NAMALWA (cell line): Measurements from ENCODE around the gene CDK2AP2.
"Not testable (repeated sequence)": the region's sequence is repeated elsewhere in the genome, so short reads cannot be mapped to it uniquely, and the experiment has no call there.

Source experiments
- DNase-seq: peaks from one replicate; pipeline ENCODE4 v3.0.0-alpha.2; 2015; ENCODE audit warnings: low spot score

The CDK2AP2 gene

DNA sequence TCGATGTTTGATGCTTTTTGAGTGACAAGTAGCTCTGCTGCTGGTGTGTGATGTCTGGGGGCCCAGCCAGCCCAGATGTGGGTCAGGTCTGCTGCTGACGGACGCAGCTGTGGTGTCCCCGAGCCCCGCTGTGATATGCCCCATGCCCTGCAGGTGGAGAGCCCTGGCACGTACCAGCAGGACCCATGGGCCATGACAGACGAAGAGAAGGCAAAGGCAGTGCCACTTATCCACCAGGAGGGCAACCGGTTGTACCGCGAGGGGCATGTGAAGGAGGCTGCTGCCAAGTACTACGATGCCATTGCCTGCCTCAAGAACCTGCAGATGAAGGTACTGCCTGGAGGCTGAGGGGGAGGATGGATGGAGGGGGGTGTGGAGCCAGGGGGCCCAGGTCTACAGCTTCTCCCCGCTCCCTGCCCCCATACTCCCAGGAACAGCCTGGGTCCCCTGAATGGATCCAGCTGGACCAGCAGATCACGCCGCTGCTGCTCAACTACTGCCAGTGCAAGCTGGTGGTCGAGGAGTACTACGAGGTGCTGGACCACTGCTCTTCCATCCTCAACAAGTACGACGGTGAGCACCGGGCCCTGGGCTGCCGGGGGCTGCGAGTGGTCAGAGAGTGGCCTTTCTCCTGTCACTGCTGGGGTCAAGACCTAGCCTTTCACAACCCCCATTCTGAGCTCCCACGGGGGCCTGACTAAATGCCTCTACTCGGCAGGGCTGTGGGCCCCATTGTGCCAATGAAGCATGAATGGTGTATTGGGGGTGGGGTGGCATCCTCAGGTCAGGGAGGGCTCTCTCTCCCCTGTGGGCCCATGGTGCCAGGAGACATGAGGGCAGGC is 17.9 kb downstream of the CDK2AP2 start:
- DNase-seq: no peak

- no peak for DNase-seq
These were observed 18.6 kb downstream of the CDK2AP2 start for GRCh38 chr11:67489203-67489884.

DNA sequence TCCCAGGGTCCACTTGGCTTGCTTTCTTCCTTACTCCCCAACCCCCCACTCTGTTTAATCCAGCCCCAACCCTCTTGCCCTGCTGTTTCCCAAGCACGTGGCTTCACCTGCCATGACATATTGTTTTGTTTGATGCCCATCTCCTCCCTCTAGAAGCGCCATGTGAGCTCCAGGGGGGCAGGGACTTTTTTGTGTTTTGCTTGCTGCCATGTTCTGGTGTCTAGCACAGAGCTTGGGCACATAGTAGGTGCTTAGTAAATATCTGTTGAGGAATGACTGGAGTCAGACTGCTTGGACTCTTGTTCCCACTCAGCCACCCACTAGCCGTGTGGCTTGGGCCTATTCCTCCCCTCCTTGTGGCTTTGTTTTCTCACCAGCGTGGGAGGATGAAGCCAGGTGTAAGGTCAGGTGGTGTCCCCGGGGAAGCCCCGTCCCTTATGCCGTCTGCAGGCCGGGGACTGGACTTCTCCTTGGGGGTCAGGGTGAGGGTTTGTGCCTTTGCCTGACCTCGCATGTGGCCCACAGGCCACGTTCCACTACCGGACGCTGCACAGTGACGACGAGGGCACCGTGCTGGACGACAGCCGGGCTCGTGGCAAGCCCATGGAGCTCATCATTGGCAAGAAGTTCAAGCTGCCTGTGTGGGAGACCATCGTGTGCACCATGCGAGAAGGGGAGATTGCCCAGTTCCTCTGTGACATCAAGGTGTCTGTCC is 21.3 kb downstream of the CDK2AP2 start:
- DNase-seq: no peak

DNA sequence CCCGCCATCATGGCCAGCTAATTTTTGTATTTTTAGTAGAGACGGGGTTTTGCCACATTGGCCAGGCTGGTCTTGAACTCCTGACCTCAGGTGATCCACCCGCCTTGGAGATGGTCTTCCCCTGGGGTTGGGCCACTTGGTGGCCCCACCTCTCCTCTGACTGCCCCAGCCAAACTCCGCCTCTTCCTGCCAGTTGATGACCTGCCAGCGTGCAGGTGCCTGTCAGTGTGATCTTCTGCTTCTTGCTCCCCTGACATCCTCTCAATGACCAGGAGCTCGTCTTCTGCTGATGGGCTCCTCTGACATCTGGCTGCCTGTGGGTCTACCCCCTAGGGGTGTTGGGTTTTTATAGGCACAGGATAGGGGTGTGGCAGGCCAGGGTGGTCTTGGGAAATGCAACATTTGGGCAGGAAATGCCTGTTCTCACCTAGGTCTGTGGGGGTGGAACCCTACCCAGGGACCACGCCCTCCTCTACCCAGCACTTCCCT is 22.0 kb downstream of the CDK2AP2 start:
- peak; percentile 89 for DNase-seq

- peak; percentile 93 for DNase-seq
These were observed 23.1 kb downstream of the CDK2AP2 start for GRCh38 chr11:67484847-67485311.

- peak; percentile 70 for DNase-seq
These were observed 23.9 kb downstream of the CDK2AP2 start for GRCh38 chr11:67483831-67484665.

DNA sequence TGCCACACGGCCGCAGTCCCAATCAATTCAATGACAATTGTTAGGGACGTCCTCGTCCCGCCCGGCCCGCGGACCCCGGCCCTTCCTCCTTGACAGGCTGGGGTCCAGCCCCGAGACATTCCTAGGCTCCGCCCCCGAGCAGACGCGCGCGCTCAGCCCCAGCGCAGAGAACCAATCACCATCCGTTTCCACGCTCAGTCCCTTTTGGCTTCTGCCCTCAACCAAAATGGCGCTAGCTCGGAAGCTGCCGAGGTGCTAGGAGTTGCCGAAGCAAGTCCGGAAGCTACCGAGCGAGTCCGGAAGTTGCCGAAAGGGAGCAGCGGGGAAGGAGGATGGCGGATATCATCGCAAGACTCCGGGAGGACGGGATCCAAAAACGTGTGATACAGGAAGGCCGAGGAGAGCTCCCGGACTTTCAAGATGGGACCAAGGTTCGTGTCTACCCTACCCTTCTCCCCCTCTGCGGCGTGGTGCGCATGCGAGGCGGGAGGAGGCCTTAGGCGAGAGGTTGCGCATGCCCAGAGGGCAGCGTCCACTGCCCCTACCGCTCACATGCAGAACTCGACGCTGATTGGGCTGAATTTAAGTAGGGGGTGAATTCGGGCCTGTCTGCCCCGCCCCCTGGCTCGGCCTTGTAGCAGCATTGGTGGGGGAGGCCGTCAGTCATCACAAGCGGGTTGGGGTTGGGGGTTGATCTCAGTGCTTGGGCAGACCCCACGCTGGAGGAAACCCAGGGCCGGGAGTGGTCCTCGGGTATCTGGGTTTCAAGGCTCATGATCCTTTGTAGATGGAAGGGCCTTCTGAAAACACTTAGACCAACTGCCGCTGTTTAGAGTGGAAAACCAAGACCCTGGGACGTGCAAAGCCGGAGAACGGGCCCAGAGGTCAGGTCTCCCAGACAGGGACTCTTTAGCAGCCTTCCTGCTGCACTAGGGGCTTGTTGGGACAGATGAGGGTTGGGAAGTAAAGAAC is 24.8 kb downstream of the CDK2AP2 start, which contains the start of gene AIP:
Gene AIP, plus strand, starts transcription at position 200 of the 972 bp plus-strand sequence. Its CDS starts 133 bp downstream, at position 333.
- peak; percentile 99 for DNase-seq

DNA sequence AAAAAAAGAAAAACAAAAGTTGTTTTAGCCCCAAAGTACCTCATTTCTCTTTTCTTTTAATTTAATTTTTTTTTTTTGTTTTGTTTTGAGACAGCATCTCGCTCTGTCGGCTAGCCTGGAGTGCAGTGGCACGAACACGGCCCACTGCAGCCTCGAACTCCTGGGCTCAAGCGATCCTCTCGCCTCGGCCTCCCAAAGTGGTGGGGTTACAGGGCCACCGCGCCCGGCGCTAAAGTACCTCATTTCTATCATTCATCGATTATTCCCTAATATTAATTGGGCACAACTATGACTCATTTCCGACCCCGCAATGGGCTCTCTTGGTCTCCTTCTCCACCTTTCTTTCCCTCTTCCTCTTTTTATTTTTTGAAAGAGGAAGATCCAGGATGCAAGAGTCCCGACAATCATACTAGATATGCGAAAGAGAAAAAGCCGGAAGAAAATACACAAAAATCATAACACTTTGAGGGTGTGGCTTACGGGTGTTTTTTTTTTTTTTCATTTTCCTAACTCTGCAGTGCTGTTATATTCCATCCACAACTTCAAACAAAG is 25.6 kb downstream of the CDK2AP2 start:
- DNase-seq: no peak

GRCh38 chr11:67477344-67478050 is 30.5 kb downstream of the CDK2AP2 start:
- DNase-seq: not testable (repeated sequence)

- DNase-seq: not testable (repeated sequence)
These were observed 31.3 kb downstream of the CDK2AP2 start for GRCh38 chr11:67476692-67477091.

DNA sequence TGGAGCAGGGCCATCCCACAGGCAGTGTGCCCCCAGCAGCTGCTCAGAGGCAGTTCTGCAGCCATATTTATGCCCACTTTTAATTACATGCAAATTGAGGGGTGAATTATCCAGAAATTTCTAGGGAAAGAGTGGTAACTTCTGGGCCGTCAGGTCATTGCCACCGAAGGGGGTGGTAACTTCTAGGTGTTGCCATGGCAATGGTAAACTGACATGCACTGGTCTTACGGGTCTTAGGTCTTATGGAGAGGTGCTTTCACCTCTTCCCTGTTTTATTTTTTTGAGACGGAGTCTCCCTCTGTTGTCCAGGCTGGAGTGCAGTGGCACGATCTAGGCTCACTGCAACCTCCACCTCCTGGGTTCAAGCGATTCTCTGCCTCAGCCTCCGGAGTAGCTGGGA is 35.1 kb downstream of the CDK2AP2 start:
- DNase-seq: no peak

DNA sequence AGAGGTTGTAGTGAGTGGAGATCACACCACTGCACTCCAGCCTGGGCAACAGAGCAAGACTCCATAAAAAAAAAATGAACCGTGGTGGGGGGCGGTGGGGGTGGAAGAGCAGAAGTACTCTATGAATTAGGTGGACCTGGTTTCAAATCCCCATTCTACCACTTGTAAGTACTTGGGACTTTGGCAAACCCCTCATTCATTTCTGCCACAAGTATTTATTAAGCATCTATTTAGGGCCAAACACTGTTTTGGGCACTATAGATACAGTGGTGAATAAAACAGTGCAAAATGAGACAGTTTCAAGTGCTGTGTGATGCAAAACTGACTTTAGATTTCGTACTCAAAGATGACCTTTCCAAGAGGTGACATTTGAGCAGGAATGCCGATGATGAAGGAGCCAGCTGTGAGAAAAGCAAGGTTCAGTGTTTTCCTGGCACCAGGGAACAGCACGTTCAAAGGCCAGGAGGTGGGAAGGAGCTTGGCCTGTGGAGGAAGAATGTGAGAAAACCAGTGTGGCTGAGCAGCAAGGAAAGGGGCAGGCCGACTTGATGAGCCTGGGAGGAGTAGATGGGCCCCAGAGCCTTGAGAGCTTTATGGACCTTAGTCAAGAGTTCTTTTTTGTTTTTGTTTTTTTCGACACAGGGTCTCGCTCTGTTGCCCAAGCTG is 37.5 kb downstream of the CDK2AP2 start:
- no peak for DNase-seq

- no peak for DNase-seq
These were observed 38.5 kb downstream of the CDK2AP2 start for GRCh38 chr11:67469508-67469811.

DNA sequence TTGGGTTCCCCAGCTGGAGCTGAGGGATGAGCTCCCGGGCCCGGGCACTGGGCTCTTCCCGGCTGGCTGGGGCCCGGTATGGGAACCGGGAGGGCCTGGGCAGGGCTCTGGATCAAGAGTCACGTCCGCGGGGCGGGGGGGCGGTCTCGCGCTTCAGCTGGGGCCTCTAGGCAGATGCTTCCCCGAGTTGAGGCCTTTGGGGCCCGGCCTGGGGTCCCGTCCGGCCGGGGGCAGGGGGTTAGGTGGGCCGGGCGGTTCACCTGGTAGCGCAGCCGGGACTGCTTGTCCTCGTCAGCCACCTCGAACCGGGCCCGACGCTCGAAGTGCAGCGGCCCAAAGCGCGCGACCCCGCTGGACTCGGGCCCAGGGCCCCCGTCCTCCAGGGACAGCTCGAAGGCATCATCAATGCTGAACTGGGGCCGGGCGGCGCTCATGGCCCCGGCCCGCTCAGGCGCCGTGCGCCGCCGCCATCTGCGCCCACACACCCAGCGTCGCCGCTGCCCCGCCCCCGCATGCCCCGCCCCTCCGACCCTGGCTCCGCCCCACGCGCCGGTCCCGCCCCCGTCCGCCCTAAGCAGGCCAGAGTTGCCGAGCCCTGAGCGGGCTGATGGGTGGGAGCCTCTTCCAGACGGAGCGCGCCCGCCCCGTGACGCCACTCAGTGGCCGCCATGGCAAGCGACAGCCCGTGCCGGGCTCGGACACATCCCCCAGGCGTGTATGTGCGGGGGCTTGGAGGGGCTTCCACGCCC is 39.0 kb downstream of the CDK2AP2 start, which contains the start of gene TMEM134:
Gene TMEM134, minus strand, starts transcription at position 493 of the 749 bp plus-strand sequence. Its CDS starts 59 bp downstream, at position 434.
- DNase-seq: peak; percentile 92

DNA sequence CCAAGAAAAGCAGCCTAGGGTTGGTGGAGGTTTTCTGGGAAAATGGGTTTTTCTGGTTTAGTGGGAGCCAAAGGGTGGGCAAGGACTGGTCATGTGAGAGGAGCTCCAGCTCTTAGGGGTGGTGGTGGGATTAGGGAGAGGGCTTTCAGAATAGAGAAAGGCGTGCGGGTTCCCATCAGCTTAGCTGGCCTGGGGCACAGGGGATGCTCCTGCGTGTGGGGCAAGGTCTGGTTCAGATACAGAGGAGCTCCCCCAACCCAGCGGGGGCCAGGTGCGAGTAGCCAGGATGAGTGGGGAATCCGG is 39.6 kb downstream of the CDK2AP2 start:
- peak; percentile 41 for DNase-seq

DNA sequence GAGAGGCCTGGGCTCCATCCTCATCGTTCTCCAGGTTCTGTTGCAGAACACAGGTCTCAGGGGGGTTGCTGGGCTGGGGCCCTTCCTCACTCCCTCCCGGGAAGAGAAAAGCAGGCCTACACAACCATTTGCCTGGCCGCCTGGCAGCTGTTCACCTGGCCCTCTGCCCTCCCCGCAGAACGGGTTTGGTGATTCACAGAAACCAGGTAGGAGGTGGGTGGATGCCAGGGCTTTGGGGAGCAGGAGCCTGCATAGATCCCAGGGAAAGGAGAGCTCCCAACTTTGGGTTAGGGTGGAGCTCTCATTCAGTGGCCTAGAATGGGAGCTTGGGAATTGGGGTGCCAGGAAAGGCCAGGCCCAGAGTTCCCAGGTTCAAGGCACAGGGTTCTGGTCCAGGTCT is 39.9 kb downstream of the CDK2AP2 start:
- DNase-seq: no peak

DNA sequence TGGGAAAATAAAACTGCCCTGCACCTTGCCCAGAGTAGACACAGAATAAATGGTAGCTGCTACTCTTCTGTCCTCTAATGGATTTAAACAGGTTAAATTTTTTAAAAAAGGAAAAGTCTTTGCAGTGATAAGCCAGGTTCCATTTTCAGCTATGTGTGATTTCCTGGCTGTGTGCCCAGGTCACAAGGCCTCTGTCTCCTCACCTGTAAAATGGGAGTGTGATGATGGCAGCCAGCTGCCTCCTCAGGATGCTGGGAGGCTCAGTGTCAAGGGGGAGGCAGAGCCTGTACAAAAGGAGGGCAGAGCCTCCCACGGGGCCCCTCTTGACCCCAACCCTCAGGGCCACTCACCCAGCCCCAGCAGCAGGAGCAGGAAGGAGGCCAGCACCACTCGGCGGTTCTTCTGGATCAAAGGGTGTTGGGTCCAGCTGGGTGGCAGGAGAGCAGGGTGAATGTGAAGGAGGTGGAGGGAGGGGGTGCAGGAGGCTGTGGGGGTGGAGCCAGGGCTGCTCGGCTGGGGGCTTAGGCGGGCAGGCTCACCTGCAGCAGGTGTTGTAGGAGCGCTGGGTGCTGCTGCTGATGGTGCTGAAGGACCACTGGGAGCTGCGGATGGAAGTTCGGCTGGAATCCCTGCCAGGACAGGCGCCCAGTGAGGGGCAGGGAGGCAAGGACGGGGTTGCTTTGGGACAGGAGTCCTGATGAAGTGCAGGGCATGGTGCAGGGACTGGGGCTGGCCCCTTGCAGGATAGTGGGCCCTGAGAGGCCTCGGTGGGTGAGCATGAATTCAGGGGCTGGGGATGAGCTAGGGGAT is 40.8 kb downstream of the CDK2AP2 start:
- DNase-seq: no peak
